Naive thymus-derived CD8-positive, alpha-beta T cell (primary cell): ENCODE results near the gene MRPL14. TPM values are rescaled to one million over a fixed set of nuclear protein-coding genes. Genes with fewer than 3 reads are reported as not detected.

ENCODE experiments used
- ATAC-seq, 2 donors: fragments of 150-1000 bp; cut with Tn5 transposase in 1 of 2; sonication (Bioruptor Pico), chemical (Tn5 transposase) in 1 of 2; 1 replicate in 1 of 2; 2 replicates in 1 of 2; pipeline ENCODE4 v1.10.0; 2021; ENCODE audit warnings: mild to moderate bottlenecking in 2 of 2, moderate library complexity in 2 of 2
- POLR2A ChIA-PET: fragments of 350-600 bp; sonication (Branson Sonifier 250); formaldehyde crosslinking; loops from one replicate; lab custom pipeline; 2021; ENCODE audit warnings: antibody characterized with exemption; lab: Charles Lee
- DNase-seq, 10 donors: peaks; one replicate each; pipeline versions ENCODE4 v3.0.0 to v3.0.0-alpha.2; 2020 to 2022
- H3K27ac Mint-ChIP-seq, 10 donors: one replicate each; pipeline ENCODE4 v1.8.0; 2020 to 2022; ENCODE audit warnings: mild to moderate bottlenecking in 10 of 10, mixed read lengths in 10 of 10, moderate library complexity in 4 of 10, inconsistent platforms in 1 of 10
- H3K27me3 Mint-ChIP-seq, 5 donors: one replicate each; pipeline ENCODE4 v1.8.0; 2021 to 2022; ENCODE audit warnings: mixed read lengths in 5 of 5
- H3K36me3 Mint-ChIP-seq, 3 donors: one replicate each; pipeline ENCODE4 v1.8.0; 2020 to 2022; ENCODE audit warnings: mixed read lengths in 3 of 3, mild to moderate bottlenecking in 2 of 3, inconsistent platforms in 1 of 3
- H3K4me1 Mint-ChIP-seq, 4 donors: one replicate each; pipeline ENCODE4 v1.8.0; 2021 to 2022; ENCODE audit warnings: mixed read lengths in 4 of 4
- H3K4me3 Mint-ChIP-seq, 10 donors: one replicate each; pipeline ENCODE4 v1.8.0; 2020 to 2022; ENCODE audit warnings: mild to moderate bottlenecking in 10 of 10, mixed read lengths in 10 of 10, moderate library complexity in 6 of 10, inconsistent platforms in 1 of 10
- H3K9me3 Mint-ChIP-seq, 9 donors: one replicate each; pipeline ENCODE4 v1.8.0; 2020 to 2022; ENCODE audit warnings: mixed read lengths in 9 of 9, mild to moderate bottlenecking in 3 of 9, inconsistent platforms in 1 of 9, moderate library complexity in 1 of 9
- polyA plus RNA-seq, 3 donors: library from polyadenylated mRNA; unstranded; fragments of 300-500 nt; fragmentation: Illumina TruSeq; gene quantifications; one replicate each; pipeline ENCODE4 v1.2.3, GENCODE V29; 2021
- total RNA-seq, 8 experiments: library from RNA in 2 of 8; stranded (reverse) in 2 of 8; gene quantifications; one replicate each; pipeline ENCODE4 v1.2.3 and lab custom pipeline; 2021 to 2026

Gene MRPL14
- total and polyA plus RNA-seq, 5 experiments from 2014 or later = 17.0 to 89.3 (median 76.5) TPM

- H3K4me3 Mint-ChIP-seq = no peak overlapping the region
- peak overlapping the region in 3 of 10 donors; percentile 22 to 57 (median 31) for H3K27ac Mint-ChIP-seq
- H3K4me1 Mint-ChIP-seq = peaks cover 15 to 39% (median 22%) of the 10 kb centered on the region in 4 donors
- ATAC-seq (no peak), DNase-seq (peak in 1 of 10 donors; percentile 55)
- POLR2A ChIA-PET = no interaction called here
- peaks cover 0 to 9% (median 5%) of the 10 kb centered on the region in 3 donors for H3K36me3 Mint-ChIP-seq
- no peaks in the 10 kb centered on the region for H3K27me3 Mint-ChIP-seq
- no peaks in the 10 kb centered on the region for H3K9me3 Mint-ChIP-seq
Observed at GRCh38 chr6:44133003-44133931, 6.0 kb upstream of the MRPL14 start.

GRCh38 chr6:44132476-44132875, 5.2 kb upstream of the MRPL14 start:
- peak overlapping the region in 4 of 10 donors; percentile 21 to 73 (median 32) for H3K27ac Mint-ChIP-seq
- peaks cover 16 to 42% (median 23%) of the 10 kb centered on the region in 4 donors for H3K4me1 Mint-ChIP-seq

GRCh38 chr6:44131892-44132291, 4.6 kb upstream of the MRPL14 start:
- ATAC-seq = no peak
- Mint-ChIP-seq H3K4me3 (no peak overlapping the region), H3K27ac (peak overlapping the region in 5 of 10 donors; percentile 8 to 82 (median 53)), H3K4me1 (peaks cover 16 to 42% (median 23%) of the 10 kb centered on the region in 4 donors), H3K9me3 (no peaks in the 10 kb centered on the region), H3K36me3 (peaks cover 0 to 7% (median under 1%) of the 10 kb centered on the region in 3 donors), H3K27me3 (no peaks in the 10 kb centered on the region)
- peak in 1 of 10 donors; percentile 30 for DNase-seq
- POLR2A ChIA-PET = interaction anchor here (0.6 to 1.3 kb wide), 2 partner anchors 298 to 502 kb away, joined by 4 read pairs; no protein-coding TSS in a partner anchor

More at GRCh38 chr6:44132476-44132875, 5.2 kb upstream of the MRPL14 start:
- no peaks in the 10 kb centered on the region for H3K9me3 Mint-ChIP-seq
- POLR2A ChIA-PET = interaction anchor here (1.3 kb wide), 1 partner anchor 503 kb away, joined by 4 read pairs; no protein-coding TSS in a partner anchor
- DNase-seq (no peak), ATAC-seq (no peak)
- H3K27me3 Mint-ChIP-seq = no peaks in the 10 kb centered on the region
- H3K36me3 Mint-ChIP-seq = peaks cover 0 to 7% (median 3%) of the 10 kb centered on the region in 3 donors
- H3K4me3 Mint-ChIP-seq = no peak overlapping the region

DNA sequence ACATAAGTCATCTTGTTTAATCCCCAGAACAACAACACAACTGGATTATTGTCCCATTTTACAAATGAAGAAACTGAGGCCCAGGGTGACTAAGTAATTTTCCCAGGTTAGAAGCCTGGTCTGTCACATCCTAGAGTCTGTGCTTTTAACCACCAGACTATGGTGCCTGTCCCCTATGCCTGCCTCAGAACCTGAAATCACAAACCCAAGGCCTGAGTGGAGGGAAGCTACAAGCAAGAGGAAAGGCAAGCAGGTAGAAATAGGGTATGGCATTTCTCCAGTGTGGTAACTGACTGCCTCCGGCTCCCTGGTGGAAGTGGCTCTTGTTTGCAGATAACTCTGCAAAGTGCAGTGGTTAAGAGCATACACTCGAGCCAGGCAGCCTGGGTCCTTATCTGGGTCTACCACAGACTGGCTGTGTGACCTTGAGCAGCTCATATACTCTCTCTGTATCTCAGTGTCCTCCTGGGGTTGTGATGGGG, 2.6 kb upstream of the MRPL14 start:
- Mint-ChIP-seq H3K9me3 (no peaks in the 10 kb centered on the region), H3K27ac (peak overlapping the region in 2 of 10 donors; percentile 43 to 79), H3K4me1 (peaks cover 28 to 59% (median 37%) of the 10 kb centered on the region in 4 donors), H3K36me3 (peaks cover 0 to 2% (median 0%) of the 10 kb centered on the region in 3 donors), H3K4me3 (peak overlapping the region in 8 of 10 donors; percentile 53 to 99 (median 76)), H3K27me3 (no peaks in the 10 kb centered on the region)
- POLR2A ChIA-PET = interaction anchor here (0.7 to 0.9 kb wide), 3 partner anchors 111 to 124 kb away, joined by 3 read pairs; partner anchors contain the start of gene HSP90AB1
- no peak for ATAC-seq
- DNase-seq = no peak

DNA sequence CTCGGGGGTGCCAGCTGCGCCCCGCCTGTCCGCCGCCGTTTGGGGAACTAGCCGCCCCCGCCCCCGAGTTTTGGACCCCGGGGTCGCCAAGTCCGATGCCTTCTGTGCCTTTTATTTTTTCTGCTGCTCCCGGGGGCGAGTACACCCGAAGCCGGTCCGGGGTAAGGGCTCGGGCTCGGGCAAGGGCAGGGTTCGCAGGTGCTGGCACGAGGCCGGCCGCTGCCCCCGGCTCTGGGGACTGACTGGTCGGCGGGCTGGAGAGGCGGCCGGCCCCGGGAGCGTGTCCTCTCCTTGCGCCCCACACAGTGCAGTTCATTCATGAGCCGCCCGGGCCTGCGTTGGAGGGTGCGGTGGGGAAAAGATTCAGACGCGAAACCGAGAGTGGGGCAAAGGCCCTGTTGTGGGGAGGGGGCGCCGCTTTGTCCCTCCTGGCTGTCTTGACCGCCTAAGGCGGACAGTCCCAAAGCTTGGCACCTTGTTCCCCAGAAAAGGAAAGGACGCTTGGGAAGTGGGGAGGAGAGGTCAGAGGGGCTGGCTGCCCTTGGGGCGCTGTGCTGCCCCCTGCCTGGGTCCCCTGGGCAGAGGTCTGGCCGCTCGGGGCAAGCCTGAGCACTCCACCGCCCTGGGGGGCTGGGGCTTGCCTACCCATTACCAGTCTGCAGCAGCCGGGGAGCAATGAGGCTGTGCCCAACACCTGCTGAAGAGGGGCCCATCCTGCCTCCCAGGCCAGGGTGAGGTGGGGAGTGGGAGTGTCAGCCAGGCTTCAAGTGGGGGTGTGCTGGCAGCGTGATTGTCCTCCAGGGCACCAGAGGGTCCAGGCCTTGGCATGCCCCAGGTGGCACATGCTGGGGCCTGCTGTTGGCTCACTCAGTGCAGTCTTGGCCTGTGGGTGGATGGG, 1.0 kb upstream of the MRPL14 start:
- POLR2A ChIA-PET = interaction anchor here (1.4 kb wide), 1 partner anchor 119 kb away, joined by 6 read pairs; the partner anchor contains the start of gene HSP90AB1
- DNase-seq (peak in 3 of 10 donors; percentile 17 to 62 (median 18)), ATAC-seq (no peak)
- H3K36me3 Mint-ChIP-seq = peaks cover 0 to 5% (median 0%) of the 10 kb centered on the region in 3 donors
- H3K4me1 Mint-ChIP-seq = peaks cover 38 to 67% (median 50%) of the 10 kb centered on the region in 4 donors
- H3K27ac Mint-ChIP-seq = peak overlapping the region in 9 of 10 donors; percentile 29 to 87 (median 67)
- H3K27me3 Mint-ChIP-seq = no peaks in the 10 kb centered on the region
- no peaks in the 10 kb centered on the region for H3K9me3 Mint-ChIP-seq
- peak overlapping the region; percentile 61 to 99 (median 78) for H3K4me3 Mint-ChIP-seq

DNA sequence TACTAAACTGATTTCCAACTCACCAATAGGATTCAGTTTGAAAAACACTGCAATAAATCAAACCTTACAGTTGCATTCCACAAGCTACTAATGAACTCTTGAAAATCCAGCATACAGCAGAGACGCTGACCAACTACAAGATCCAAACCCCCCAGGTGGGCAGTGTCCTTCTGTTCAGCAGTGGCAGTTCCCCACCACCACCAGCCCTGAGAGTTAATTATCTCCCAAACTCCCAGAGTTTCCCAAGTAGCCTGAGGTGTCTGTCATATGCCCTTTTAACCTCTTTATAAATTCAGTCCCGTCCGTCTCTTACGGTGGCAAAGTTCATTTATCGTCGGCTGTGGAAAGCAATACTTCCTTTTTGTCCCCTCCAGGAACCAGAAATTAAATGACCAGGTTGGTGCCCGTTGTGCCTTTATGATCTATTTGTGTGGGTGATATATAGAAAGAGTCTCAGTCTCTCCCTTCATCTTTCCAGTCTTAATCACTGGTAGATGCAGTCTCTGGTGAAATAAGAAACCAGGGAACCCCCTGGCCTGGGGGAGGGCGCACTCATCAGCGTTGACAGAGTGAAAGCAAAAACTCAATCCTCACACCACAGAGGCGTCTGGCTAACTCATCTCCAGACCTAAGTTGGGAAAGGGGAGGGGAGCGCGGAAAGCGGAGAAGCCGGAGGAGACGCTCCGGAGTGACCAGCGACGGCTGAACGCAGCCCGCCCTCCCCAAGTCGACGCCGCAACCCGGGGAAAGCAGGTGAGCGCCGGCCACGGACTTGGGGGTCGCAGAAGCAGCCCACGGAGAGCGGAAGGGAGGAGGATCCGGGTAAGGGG, 717 bp downstream of the MRPL14 start:
- H3K36me3 Mint-ChIP-seq = peaks cover 0 to 5% (median 0%) of the 10 kb centered on the region in 3 donors
- peaks cover 35 to 64% (median 58%) of the 10 kb centered on the region in 4 donors for H3K4me1 Mint-ChIP-seq
- DNase-seq (peak; percentile 32 to 73 (median 53)), ATAC-seq (peak; percentile 55 to 71)
- H3K27ac Mint-ChIP-seq = peak overlapping the region; percentile 88 to 98 (median 96)
- H3K27me3 Mint-ChIP-seq = no peaks in the 10 kb centered on the region
- peak overlapping the region; percentile 90 to 99 (median 96) for H3K4me3 Mint-ChIP-seq
- H3K9me3 Mint-ChIP-seq = no peaks in the 10 kb centered on the region
- POLR2A ChIA-PET = no interaction called here

GRCh38 chr6:44123544-44123943, 3.7 kb downstream of the MRPL14 start:
- peak overlapping the region in 9 of 10 donors; percentile 36 to 77 (median 64) for H3K4me3 Mint-ChIP-seq

GRCh38 chr6:44122801-44123200, 4.5 kb downstream of the MRPL14 start:
- Mint-ChIP-seq H3K4me3 (peak overlapping the region; percentile 23 to 77 (median 58)), H3K4me1 (peaks cover 41 to 81% (median 70%) of the 10 kb centered on the region in 4 donors), H3K27ac (peak overlapping the region in 9 of 10 donors; percentile 30 to 95 (median 76)), H3K36me3 (peaks cover 0 to 5% (median 0%) of the 10 kb centered on the region in 3 donors), H3K9me3 (no peaks in the 10 kb centered on the region), H3K27me3 (no peaks in the 10 kb centered on the region)
- POLR2A ChIA-PET = no interaction called here
- DNase-seq (peak in 3 of 10 donors; percentile 33 to 47 (median 39)), ATAC-seq (peak in 1 of 2 donors; percentile 11)

More at GRCh38 chr6:44123544-44123943, 3.7 kb downstream of the MRPL14 start:
- Mint-ChIP-seq H3K27ac (peak overlapping the region in 9 of 10 donors; percentile 30 to 95 (median 76)), H3K9me3 (no peaks in the 10 kb centered on the region), H3K36me3 (peaks cover 0 to 5% (median 0%) of the 10 kb centered on the region in 3 donors), H3K27me3 (no peaks in the 10 kb centered on the region), H3K4me1 (peaks cover 43 to 76% (median 69%) of the 10 kb centered on the region in 4 donors)
- POLR2A ChIA-PET = no interaction called here
- ATAC-seq (no peak), DNase-seq (no peak)

DNA sequence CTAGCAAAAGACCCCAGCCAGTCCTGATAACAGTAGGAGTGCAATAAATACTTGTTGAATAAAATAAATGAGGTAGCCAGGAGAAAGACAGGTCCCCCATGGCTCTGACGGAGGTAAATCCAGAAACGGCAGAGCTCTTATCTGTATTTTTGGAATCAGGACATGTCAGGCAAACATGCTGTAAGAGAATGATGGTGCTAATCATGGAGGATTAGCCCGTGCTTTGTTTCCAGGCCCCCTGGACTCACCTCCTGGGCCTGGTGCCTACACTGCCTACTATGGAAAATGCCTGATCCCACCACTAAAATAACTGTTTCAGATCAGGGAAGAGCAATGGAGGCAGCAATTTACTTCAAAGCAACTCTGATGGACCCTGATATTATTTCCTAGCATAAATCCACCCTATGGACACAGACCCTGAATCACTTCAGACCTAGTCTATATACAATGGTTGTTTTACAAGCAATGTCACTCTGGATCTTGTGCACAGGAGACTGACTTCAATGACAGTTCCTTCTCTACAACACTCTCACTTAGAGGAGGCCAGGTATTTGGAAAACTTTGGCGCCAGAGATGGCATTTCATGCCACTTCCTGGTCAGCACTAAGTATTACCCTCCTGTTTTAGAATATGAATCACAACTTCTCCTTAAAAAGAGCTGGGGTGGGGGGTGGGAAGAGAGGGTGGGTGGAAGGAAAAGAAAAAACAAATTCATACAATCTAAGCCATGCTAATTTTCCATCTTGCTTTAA, 6.4 kb downstream of the MRPL14 start:
- Mint-ChIP-seq H3K4me3 (peak overlapping the region in 1 of 10 donors; percentile 48), H3K27me3 (no peaks in the 10 kb centered on the region), H3K9me3 (no peaks in the 10 kb centered on the region), H3K27ac (peak overlapping the region in 4 of 10 donors; percentile 4 to 74 (median 22)), H3K36me3 (peaks cover 0 to 8% (median 0%) of the 10 kb centered on the region in 3 donors), H3K4me1 (peaks cover 41 to 88% (median 77%) of the 10 kb centered on the region in 4 donors)
- no peak for ATAC-seq
- DNase-seq = no peak
- POLR2A ChIA-PET = no interaction called here

DNA sequence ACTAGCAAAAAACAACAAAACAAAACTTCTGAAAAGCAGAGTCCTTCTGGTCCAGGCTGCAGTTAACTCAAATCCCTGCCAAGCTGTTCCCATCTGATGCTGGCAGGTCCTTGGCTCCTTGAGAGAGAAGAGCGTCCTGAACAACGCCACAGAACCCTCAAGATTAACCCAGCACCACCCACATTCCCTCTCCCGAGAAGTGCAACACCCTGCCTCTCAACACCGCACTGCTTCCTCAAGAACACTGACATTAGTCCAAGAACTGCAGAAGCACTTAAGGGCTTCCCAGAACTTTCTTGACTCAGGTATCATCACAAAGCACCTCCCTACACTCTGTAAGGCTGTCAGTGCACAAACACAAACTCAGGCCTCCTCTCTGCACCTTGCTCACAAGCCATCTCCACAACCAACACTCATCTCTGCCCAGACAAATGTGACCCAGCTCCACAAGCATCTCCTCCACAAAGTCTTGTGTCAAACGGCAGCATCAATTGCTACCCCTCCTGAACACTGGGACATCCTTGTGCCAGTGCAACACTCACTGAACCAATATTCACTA, 7.5 kb downstream of the MRPL14 start:
- Mint-ChIP-seq H3K4me3 (peak overlapping the region in 2 of 10 donors; percentile 24 to 27), H3K27me3 (no peaks in the 10 kb centered on the region), H3K36me3 (peaks cover 0 to 17% (median 0%) of the 10 kb centered on the region in 3 donors), H3K4me1 (peaks cover 45 to 83% (median 72%) of the 10 kb centered on the region in 4 donors), H3K9me3 (no peaks in the 10 kb centered on the region), H3K27ac (peak overlapping the region in 7 of 10 donors; percentile 6 to 68 (median 27))
- POLR2A ChIA-PET = no interaction called here
- DNase-seq (no peak), ATAC-seq (no peak)
